Subcutaneous adipose tissue (tissue), 4 donors: ENCODE results near the gene ZMAT3. TPM values are rescaled to one million over a fixed set of nuclear protein-coding genes. Genes with fewer than 3 reads are reported as not detected.

Experiments
- total RNA-seq, 4 donors: library from RNA; depleted of rRNA; stranded (reverse); fragments of >200 nt; gene quantifications; one replicate each; pipeline ENCODE4 v1.1.0, GENCODE V29; 2016
- TF ChIP-seq, protein P1 (sequence below): fragments of 450-650 bp; IDR thresholded peaks from one replicate; pipeline ENCODE4 v1.5.1; 2016; ENCODE audit warnings: low read depth, mild to moderate bottlenecking, control low read depth, antibody characterized with exemption, moderate library complexity

ZMAT3 gene
- total RNA-seq, 4 donors from 2014 or later, result 7.3 to 16.5 (median 10.7) TPM

DNA sequence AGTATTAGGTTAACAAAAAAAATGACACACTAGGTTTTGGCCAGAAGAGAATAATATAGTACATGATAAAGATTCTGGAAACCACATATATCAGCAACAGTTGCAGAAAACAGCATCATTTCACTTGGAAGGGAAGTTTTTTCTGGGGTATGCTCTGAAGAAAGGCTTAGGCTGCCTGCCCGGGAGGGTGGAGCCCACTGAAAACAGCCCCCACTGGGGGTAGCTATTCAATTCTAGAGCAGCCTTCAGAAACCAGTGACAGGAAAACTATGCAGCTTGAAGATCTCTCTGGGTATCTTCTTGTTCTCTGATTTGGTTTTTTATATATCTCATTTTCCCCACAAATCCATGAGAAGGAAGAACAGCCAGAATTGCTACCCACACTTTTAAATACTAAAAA, 43.2 kb downstream of the ZMAT3 start:
- TF ChIP-seq, protein P1, sequence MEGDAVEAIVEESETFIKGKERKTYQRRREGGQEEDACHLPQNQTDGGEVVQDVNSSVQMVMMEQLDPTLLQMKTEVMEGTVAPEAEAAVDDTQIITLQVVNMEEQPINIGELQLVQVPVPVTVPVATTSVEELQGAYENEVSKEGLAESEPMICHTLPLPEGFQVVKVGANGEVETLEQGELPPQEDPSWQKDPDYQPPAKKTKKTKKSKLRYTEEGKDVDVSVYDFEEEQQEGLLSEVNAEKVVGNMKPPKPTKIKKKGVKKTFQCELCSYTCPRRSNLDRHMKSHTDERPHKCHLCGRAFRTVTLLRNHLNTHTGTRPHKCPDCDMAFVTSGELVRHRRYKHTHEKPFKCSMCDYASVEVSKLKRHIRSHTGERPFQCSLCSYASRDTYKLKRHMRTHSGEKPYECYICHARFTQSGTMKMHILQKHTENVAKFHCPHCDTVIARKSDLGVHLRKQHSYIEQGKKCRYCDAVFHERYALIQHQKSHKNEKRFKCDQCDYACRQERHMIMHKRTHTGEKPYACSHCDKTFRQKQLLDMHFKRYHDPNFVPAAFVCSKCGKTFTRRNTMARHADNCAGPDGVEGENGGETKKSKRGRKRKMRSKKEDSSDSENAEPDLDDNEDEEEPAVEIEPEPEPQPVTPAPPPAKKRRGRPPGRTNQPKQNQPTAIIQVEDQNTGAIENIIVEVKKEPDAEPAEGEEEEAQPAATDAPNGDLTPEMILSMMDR, result no peak

- TF ChIP-seq, protein P1, result no peak
Observed at GRCh38 chr3:179027326-179027900, 44.2 kb downstream of the ZMAT3 start.

DNA sequence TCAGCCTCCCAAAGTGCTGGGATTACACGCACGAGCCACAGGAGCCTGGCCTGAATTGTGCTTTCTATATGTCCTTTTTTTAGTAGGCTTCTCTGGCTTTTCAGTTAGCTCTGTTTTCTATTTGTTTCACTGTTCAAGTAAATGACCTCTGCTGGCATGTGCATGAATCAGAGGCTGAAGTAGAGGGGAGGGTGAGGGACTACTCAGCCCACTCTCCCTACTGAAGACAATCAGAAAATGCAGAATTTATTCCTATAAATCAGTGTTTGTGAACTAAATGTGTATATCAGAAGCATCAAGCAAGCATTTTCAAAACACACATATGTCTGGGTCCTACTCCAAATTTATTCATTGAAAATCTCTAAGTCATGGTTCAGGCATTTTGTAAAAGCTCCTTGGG, 45.0 kb downstream of the ZMAT3 start:
- TF ChIP-seq, protein P1, result no peak

GRCh38 chr3:179021119-179021903, 50.3 kb downstream of the ZMAT3 start:
- TF ChIP-seq, protein P1, result no peak

- TF ChIP-seq, protein P1, result no peak
Observed at GRCh38 chr3:179020112-179020511, 51.5 kb downstream of the ZMAT3 start.

- TF ChIP-seq, protein P1, result no peak
Observed at GRCh38 chr3:179018808-179019207, 52.8 kb downstream of the ZMAT3 start.

DNA sequence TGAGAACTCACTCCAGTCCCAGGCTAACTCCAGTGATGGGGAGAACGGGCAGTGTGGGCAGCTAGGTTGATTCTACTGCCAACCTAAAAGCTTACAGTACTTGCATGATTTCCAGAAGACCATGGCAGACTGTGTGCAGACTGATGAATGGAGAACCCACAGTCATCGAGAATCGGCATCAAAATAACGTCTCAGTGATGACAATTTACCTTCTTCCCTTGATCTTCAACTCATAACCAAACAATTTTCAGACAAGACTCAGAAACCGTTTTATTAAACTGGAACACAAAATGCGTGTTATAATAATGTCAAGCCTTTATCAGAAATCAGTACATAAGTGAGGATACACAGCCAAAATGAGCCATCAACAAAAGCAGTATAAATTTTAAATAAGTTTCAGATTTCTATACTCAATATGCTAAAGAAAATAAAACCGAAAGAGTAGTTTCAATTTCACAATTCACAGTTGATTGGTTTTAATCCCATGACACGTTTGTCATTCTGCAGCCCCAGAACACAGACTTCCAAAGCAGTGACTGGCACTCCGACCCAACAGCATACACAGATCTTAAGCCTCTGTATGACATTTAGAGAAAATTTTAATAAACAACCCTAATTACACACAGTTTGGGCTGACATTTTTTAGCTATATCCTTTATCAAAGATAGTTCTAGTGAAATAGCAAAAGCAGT, 54.5 kb downstream of the ZMAT3 start:
- TF ChIP-seq, protein P1, result no peak
